Panc1 (cell line): ENCODE data around the gene MTF2. TPM values are rescaled to one million over a fixed set of nuclear protein-coding genes. Genes with fewer than 3 reads are reported as not detected.

Experiments used
- ATAC-seq: fragments of 200-7000 bp; cut with Tn5 transposase; 2 replicates; pipeline ENCODE4 v1.9.1; 2020; ENCODE audit warnings: mild to moderate bottlenecking, moderate library complexity
- BruUV-seq: library from RNA; stranded (reverse); fragments of 400-500 nt; replicated peaks from 2 replicates; lab custom pipeline; 2021; lab: Mats Ljungman, UMichigan
- CTCF ChIA-PET: fragments of 300-600 bp; sonication (Branson Sonifier 250); formaldehyde crosslinking; loops from one replicate; lab custom pipeline; 2022; ENCODE audit warnings: antibody characterized with exemption; lab: Charles Lee
- POLR2A ChIA-PET: fragments of 300-600 bp; sonication (Branson Sonifier 250); formaldehyde crosslinking; loops from one replicate; lab custom pipeline; 2022; ENCODE audit warnings: antibody characterized with exemption; lab: Charles Lee
- DNase-seq: peaks from one replicate; pipeline ENCODE4 v3.0.0-alpha.2; 2010; ENCODE audit warnings: low read depth, low spot score
- H3K27ac ChIP-seq: 2 replicates; pipeline ENCODE4 v1.5.1; 2011; ENCODE audit warnings: mild to moderate bottlenecking, low read length, inconsistent platforms
- H3K27me3 ChIP-seq: fragments of 200-500 bp; sonication (Bioruptor generic); 2 replicates; pipeline ENCODE4 v1.6.0; 2014; ENCODE audit warnings: low read length, inconsistent platforms; ENCODE audit not compliant: control insufficient read depth, insufficient read depth
- H3K36me3 ChIP-seq: fragments of 200-500 bp; sonication (Bioruptor generic); 2 replicates; pipeline ENCODE4 v1.5.1; 2014; ENCODE audit warnings: inconsistent platforms, mild to moderate bottlenecking, low read length, moderate library complexity; ENCODE audit not compliant: control insufficient read depth, insufficient read depth
- H3K4me1 ChIP-seq: 2 replicates; pipeline ENCODE4 v1.5.1; 2011; ENCODE audit warnings: inconsistent platforms, mild to moderate bottlenecking, low read length, moderate library complexity; ENCODE audit not compliant: control insufficient read depth, insufficient read depth
- H3K4me3 ChIP-seq, 2 experiments: 2 replicates each; pipeline ENCODE4 v1.5.1; 2011 to 2012; ENCODE audit warnings: low read depth in 2 of 2, low read length in 2 of 2, mild to moderate bottlenecking in 2 of 2, inconsistent platforms in 1 of 2, moderate library complexity in 1 of 2
- H3K9me3 ChIP-seq: fragments of 200-500 bp; sonication (Bioruptor generic); 2 replicates; pipeline ENCODE4 v1.5.1; 2014; ENCODE audit warnings: low read depth, mild to moderate bottlenecking, inconsistent platforms, low read length, moderate library complexity; ENCODE audit not compliant: control insufficient read depth, insufficient read depth
- POLR2AphosphoS5 ChIP-seq: IDR thresholded peaks from 2 replicates; pipeline ENCODE4 v1.6.1; 2012; ENCODE audit warnings: mild to moderate bottlenecking, low read depth, low read length, moderate library complexity
- SIN3A ChIP-seq: IDR thresholded peaks from 2 replicates; pipeline ENCODE4 v1.6.1; 2012; ENCODE audit warnings: low read depth, mild to moderate bottlenecking, low read length, moderate library complexity, borderline replicate concordance; ENCODE audit not compliant: insufficient read depth
- TCF7L2 ChIP-seq: IDR thresholded peaks from 2 replicates; pipeline ENCODE4 v1.6.1; 2011; ENCODE audit warnings: mild to moderate bottlenecking, low read depth, low read length, inconsistent platforms
- in situ Hi-C: cut with HindIII; loops from 2 replicates; pipeline ENCODE4 v1.10.0; 2016; ENCODE audit warnings: low sequenced_read_pairs, low pct_unique_long_range_greater_than_20kb
- intact Hi-C: fragments of 100-400 bp; cut with micrococcal nuclease; formaldehyde crosslinking; loops from one replicate; pipeline ENCODE4 v1.10.0; 2022; ENCODE audit not compliant: unreplicated experiment
- total RNA-seq: library from RNA; stranded (reverse); gene quantifications from one replicate; pipeline ENCODE4 v1.2.1, GENCODE V29; 2021; ENCODE audit not compliant: unreplicated experiment
- TF ChIP-seq, protein P1 (sequence below), 2 experiments: IDR thresholded peaks; 2 replicates each; pipeline ENCODE4 v1.6.1; 2011 to 2012; ENCODE audit warnings: low read depth in 2 of 2, control low read depth in 1 of 2, low read length in 1 of 2, mild to moderate bottlenecking in 1 of 2, moderate library complexity in 1 of 2; ENCODE audit not compliant: insufficient read depth in 1 of 2
- TF ChIP-seq, protein P2 (sequence below): fragments of 450-650 bp; IDR thresholded peaks from 2 replicates; pipeline ENCODE4 v1.5.1; 2017; ENCODE audit warnings: mild to moderate bottlenecking

Gene MTF2
- total RNA-seq, 1 experiment from 2014 or later = 24.8 TPM

DNA sequence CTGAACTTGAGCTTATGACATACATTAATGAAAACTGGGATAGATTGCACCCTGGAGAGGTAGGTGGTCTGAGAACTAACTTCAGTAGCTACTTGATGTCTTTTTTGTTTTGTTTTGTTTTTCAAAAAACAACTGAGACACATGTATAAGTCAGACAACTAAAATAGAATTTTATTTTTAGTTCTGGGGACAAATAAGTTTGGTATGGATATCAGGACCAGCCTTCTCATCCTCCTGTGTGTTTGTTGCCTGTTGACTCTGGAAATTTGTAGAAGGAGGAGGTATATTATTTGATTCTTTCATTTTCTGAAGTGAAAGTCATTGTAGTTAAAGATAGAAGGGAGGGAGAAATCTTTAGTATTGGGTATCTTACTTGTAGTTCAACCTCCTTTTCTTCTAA lies 41.5 kb downstream of the MTF2 start:
- no peak for ATAC-seq
- Histone ChIP-seq H3K27me3 (no peaks in the 10 kb centered on the region), H3K27ac (no peak overlapping the region), H3K36me3 (peaks cover 20% of the 10 kb centered on the region; the same call in 1 of the 2 replicates), H3K9me3 (no peaks in the 10 kb centered on the region), H3K4me1 (no peaks in the 10 kb centered on the region), H3K4me3 (no peak overlapping the region)
- intact Hi-C loops = no loop called here
- TF ChIP-seq, protein P1, sequence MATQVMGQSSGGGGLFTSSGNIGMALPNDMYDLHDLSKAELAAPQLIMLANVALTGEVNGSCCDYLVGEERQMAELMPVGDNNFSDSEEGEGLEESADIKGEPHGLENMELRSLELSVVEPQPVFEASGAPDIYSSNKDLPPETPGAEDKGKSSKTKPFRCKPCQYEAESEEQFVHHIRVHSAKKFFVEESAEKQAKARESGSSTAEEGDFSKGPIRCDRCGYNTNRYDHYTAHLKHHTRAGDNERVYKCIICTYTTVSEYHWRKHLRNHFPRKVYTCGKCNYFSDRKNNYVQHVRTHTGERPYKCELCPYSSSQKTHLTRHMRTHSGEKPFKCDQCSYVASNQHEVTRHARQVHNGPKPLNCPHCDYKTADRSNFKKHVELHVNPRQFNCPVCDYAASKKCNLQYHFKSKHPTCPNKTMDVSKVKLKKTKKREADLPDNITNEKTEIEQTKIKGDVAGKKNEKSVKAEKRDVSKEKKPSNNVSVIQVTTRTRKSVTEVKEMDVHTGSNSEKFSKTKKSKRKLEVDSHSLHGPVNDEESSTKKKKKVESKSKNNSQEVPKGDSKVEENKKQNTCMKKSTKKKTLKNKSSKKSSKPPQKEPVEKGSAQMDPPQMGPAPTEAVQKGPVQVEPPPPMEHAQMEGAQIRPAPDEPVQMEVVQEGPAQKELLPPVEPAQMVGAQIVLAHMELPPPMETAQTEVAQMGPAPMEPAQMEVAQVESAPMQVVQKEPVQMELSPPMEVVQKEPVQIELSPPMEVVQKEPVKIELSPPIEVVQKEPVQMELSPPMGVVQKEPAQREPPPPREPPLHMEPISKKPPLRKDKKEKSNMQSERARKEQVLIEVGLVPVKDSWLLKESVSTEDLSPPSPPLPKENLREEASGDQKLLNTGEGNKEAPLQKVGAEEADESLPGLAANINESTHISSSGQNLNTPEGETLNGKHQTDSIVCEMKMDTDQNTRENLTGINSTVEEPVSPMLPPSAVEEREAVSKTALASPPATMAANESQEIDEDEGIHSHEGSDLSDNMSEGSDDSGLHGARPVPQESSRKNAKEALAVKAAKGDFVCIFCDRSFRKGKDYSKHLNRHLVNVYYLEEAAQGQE (IDR thresholded peaks at IDR 0.05; ENCODE audit: insufficient read depth in 1 of 2, low read depth in 2 of 2, low read length in 1 of 2) = no peak
- TF ChIP-seq SIN3A = no peak
- TF ChIP-seq, protein P2, sequence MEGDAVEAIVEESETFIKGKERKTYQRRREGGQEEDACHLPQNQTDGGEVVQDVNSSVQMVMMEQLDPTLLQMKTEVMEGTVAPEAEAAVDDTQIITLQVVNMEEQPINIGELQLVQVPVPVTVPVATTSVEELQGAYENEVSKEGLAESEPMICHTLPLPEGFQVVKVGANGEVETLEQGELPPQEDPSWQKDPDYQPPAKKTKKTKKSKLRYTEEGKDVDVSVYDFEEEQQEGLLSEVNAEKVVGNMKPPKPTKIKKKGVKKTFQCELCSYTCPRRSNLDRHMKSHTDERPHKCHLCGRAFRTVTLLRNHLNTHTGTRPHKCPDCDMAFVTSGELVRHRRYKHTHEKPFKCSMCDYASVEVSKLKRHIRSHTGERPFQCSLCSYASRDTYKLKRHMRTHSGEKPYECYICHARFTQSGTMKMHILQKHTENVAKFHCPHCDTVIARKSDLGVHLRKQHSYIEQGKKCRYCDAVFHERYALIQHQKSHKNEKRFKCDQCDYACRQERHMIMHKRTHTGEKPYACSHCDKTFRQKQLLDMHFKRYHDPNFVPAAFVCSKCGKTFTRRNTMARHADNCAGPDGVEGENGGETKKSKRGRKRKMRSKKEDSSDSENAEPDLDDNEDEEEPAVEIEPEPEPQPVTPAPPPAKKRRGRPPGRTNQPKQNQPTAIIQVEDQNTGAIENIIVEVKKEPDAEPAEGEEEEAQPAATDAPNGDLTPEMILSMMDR = no peak
- TF ChIP-seq POLR2AphosphoS5 = no peak
- TF ChIP-seq TCF7L2 = no peak
- ChIA-PET POLR2A (no interaction called here), CTCF (no interaction called here)
- in situ Hi-C loops = no loop called here
- no peak for DNase-seq
- no TSS peak for BruUV-seq

DNA sequence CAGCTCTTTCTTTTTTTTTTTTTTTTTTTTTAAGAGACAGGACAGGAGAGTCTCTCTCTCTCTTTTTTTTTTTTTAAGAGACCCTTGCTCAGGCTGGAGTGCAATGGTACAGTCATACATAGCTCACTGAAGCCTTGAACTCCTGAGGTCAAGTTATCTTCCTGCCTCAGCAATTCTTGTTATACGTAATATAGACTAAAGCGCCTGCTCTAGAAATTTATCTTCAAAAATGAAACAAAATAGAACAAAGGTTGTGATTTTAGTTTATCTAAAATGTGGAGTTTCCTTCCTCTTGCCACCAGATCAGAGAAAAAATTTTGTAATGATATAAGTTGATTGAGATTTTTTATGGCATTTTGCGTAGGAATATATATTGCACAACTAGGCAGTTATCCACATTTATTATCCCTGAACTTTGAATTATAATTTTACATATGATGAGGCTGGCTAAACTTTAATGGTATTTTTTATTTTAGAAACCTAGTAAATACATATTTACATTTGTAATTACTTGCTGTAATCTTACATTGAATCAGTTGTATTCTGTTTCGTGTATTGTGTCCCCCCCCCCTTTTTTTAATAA lies 44.2 kb downstream of the MTF2 start:
- POLR2A ChIA-PET = interaction anchor here (0.6 kb wide), 2 partner anchors 103 to 430 kb away, joined by 3 to 8 read pairs; no protein-coding TSS in a partner anchor
- Histone ChIP-seq H3K27me3 (no peaks in the 10 kb centered on the region), H3K9me3 (no peaks in the 10 kb centered on the region), H3K4me3 (no peak overlapping the region), H3K27ac (no peak overlapping the region), H3K4me1 (no peaks in the 10 kb centered on the region), H3K36me3 (peaks cover 23% of the 10 kb centered on the region; the same call in 1 of the 2 replicates)
- in situ Hi-C loops (no loop called here), intact Hi-C loops (no loop called here)
- CTCF ChIA-PET = interaction anchor here (0.6 kb wide), 2 partner anchors 43 to 277 kb away, joined by 3 to 4 read pairs; no protein-coding TSS in a partner anchor
- BruUV-seq = no TSS peak
- ATAC-seq (no peak), DNase-seq (no peak)
- no peak for TF ChIP-seq TCF7L2
- TF ChIP-seq SIN3A = no peak
- TF ChIP-seq POLR2AphosphoS5 = no peak
- TF ChIP-seq, protein P1 (IDR thresholded peaks at IDR 0.05; ENCODE audit: insufficient read depth in 1 of 2, low read depth in 2 of 2, low read length in 1 of 2) = no peak
- TF ChIP-seq, protein P2 = no peak
